Measurements from ENCODE around the gene TMEM62.

GRCh38 chr15:43212951-43213350 lies 79.6 kb downstream of the TMEM62 start:
- TF ChIP-seq TAF1 (IDR thresholded peaks at IDR 0.05; ENCODE audit: low read depth, low read length), result no peak
- no peak for TF ChIP-seq POLR2AphosphoS5 (IDR thresholded peaks at IDR 0.05; ENCODE audit: low read depth, low read length)
- TF ChIP-seq POLR2A (IDR thresholded peaks at IDR 0.05; ENCODE audit: low read depth, low read length), result no peak
- no peak for TF ChIP-seq SPI1 (IDR thresholded peaks at IDR 0.05; ENCODE audit: low read depth, low read length)
- no peak for TF ChIP-seq PAX5 (IDR thresholded peaks at IDR 0.05; ENCODE audit: insufficient read depth, low read length, severe bottlenecking)
- TF ChIP-seq POU2F2 (IDR thresholded peaks at IDR 0.05; ENCODE audit: low read depth, low read length), result no peak
